Naive B cell (primary cell): ENCODE data around the gene SUCLG2. TPM values are rescaled to one million over a fixed set of nuclear protein-coding genes. Genes with fewer than 3 reads are reported as not detected.
"Not testable (repeated sequence)": the region's sequence is repeated elsewhere in the genome, so short reads cannot be mapped to it uniquely, and the experiment has no call there.

Experiments used
- ATAC-seq, 2 donors: fragments of 150-1000 bp; cut with Tn5 transposase; 2 replicates each; pipeline ENCODE4 v1.10.0; 2021; ENCODE audit warnings: low read depth in 2 of 2, mild to moderate bottlenecking in 2 of 2, moderate library complexity in 2 of 2
- DNase-seq: peaks from one replicate; pipeline ENCODE4 v3.0.0; 2022
- H3K27ac Mint-ChIP-seq, 6 donors: one replicate each; pipeline ENCODE4 v1.8.0; 2020 to 2022; ENCODE audit warnings: mild to moderate bottlenecking in 6 of 6, mixed read lengths in 6 of 6, moderate library complexity in 5 of 6, inconsistent platforms in 2 of 6
- H3K27me3 Mint-ChIP-seq, 3 donors: one replicate each; pipeline ENCODE4 v1.8.0; 2021 to 2022; ENCODE audit warnings: mixed read lengths in 3 of 3, mild to moderate bottlenecking in 1 of 3
- H3K36me3 Mint-ChIP-seq, 2 donors: one replicate each; pipeline ENCODE4 v1.8.0; 2020 to 2022; ENCODE audit warnings: mixed read lengths in 2 of 2, inconsistent platforms in 1 of 2, mild to moderate bottlenecking in 1 of 2
- H3K4me1 Mint-ChIP-seq, 3 donors: one replicate each; pipeline ENCODE4 v1.8.0; 2020 to 2022; ENCODE audit warnings: mixed read lengths in 3 of 3, inconsistent platforms in 1 of 3, mild to moderate bottlenecking in 1 of 3, moderate library complexity in 1 of 3
- H3K4me3 Mint-ChIP-seq, 8 donors: one replicate each; pipeline ENCODE4 v1.8.0; 2020 to 2022; ENCODE audit warnings: mild to moderate bottlenecking in 8 of 8, mixed read lengths in 8 of 8, moderate library complexity in 8 of 8, inconsistent platforms in 2 of 8
- H3K9me3 Mint-ChIP-seq, 7 donors: one replicate each; pipeline ENCODE4 v1.8.0; 2020 to 2022; ENCODE audit warnings: mixed read lengths in 7 of 7, mild to moderate bottlenecking in 5 of 7, inconsistent platforms in 2 of 7, moderate library complexity in 1 of 7
- polyA plus RNA-seq, 6 donors: library from polyadenylated mRNA; unstranded; fragments of 300-500 nt; fragmentation: Illumina TruSeq; gene quantifications; one replicate each; pipeline ENCODE4 v1.2.3, GENCODE V29; 2021; ENCODE audit warnings: low read depth in 6 of 6

SUCLG2 gene
- polyA plus RNA-seq, 6 donors from 2014 or later: 49.5 to 94.4 (median 57.9) TPM

- peaks cover 32 to 51% (median 35%) of the 10 kb centered on the region in 3 donors for H3K4me1 Mint-ChIP-seq
- DNase-seq (no peak), ATAC-seq (no peak)
- H3K27ac Mint-ChIP-seq: peak overlapping the region in 2 of 6 donors; percentile 23 to 31
- H3K9me3 Mint-ChIP-seq: no peaks in the 10 kb centered on the region
- no peaks in the 10 kb centered on the region for H3K27me3 Mint-ChIP-seq
- H3K36me3 Mint-ChIP-seq: peaks cover 11 to 15% of the 10 kb centered on the region in 2 donors
- H3K4me3 Mint-ChIP-seq: no peak overlapping the region
These were observed 55.4 kb downstream of the SUCLG2 start for GRCh38 chr3:67598814-67599556.

GRCh38 chr3:67595424-67595823 is 59.0 kb downstream of the SUCLG2 start:
- peaks cover 37 to 41% of the 10 kb centered on the region in 2 donors for H3K36me3 Mint-ChIP-seq

GRCh38 chr3:67593761-67594234 is 60.6 kb downstream of the SUCLG2 start:
- Mint-ChIP-seq H3K4me3 (no peak overlapping the region), H3K27ac (peak overlapping the region in 1 of 6 donors; percentile 9), H3K9me3 (peaks cover 0 to 17% (median 11%) of the 10 kb centered on the region in 7 donors), H3K36me3 (peaks cover 35 to 43% of the 10 kb centered on the region in 2 donors), H3K27me3 (no peaks in the 10 kb centered on the region), H3K4me1 (peaks cover 11 to 26% (median 22%) of the 10 kb centered on the region in 3 donors)
- no peak for DNase-seq
- no peak for ATAC-seq

More at GRCh38 chr3:67595424-67595823, 59.0 kb downstream of the SUCLG2 start:
- H3K27me3 Mint-ChIP-seq: no peaks in the 10 kb centered on the region
- ATAC-seq (no peak), DNase-seq (no peak)
- peak overlapping the region in 2 of 6 donors; percentile 63 to 75 for H3K27ac Mint-ChIP-seq
- H3K4me1 Mint-ChIP-seq: peaks cover 9 to 31% (median 23%) of the 10 kb centered on the region in 3 donors
- H3K9me3 Mint-ChIP-seq: peaks cover 0 to 17% (median 11%) of the 10 kb centered on the region in 7 donors
- no peak overlapping the region for H3K4me3 Mint-ChIP-seq

GRCh38 chr3:67592057-67592456 is 62.4 kb downstream of the SUCLG2 start:
- Mint-ChIP-seq H3K27ac (no peak overlapping the region), H3K9me3 (peaks cover 0 to 17% (median 11%) of the 10 kb centered on the region in 7 donors), H3K4me3 (no peak overlapping the region), H3K4me1 (peaks cover 10 to 26% (median 22%) of the 10 kb centered on the region in 3 donors), H3K27me3 (no peaks in the 10 kb centered on the region), H3K36me3 (peaks cover 35 to 44% of the 10 kb centered on the region in 2 donors)
- ATAC-seq (no peak), DNase-seq (no peak)

- H3K4me1 Mint-ChIP-seq: peaks cover 22 to 44% (median 36%) of the 10 kb centered on the region in 3 donors
These were observed 66.6 kb downstream of the SUCLG2 start for GRCh38 chr3:67587811-67588210.

GRCh38 chr3:67587301-67587700 is 67.1 kb downstream of the SUCLG2 start:
- peaks cover 8 to 30% (median 20%) of the 10 kb centered on the region in 7 donors for H3K9me3 Mint-ChIP-seq
- H3K4me1 Mint-ChIP-seq: peaks cover 25 to 44% (median 38%) of the 10 kb centered on the region in 3 donors
- DNase-seq (no peak), ATAC-seq (no peak)
- H3K27me3 Mint-ChIP-seq: no peaks in the 10 kb centered on the region
- no peak overlapping the region for H3K4me3 Mint-ChIP-seq
- H3K27ac Mint-ChIP-seq: peak overlapping the region in 1 of 6 donors; percentile 2
- H3K36me3 Mint-ChIP-seq: peaks cover 53 to 61% of the 10 kb centered on the region in 2 donors

More at GRCh38 chr3:67587811-67588210, 66.6 kb downstream of the SUCLG2 start:
- ATAC-seq: no peak
- no peaks in the 10 kb centered on the region for H3K27me3 Mint-ChIP-seq
- DNase-seq: no peak
- H3K27ac Mint-ChIP-seq: no peak overlapping the region
- H3K36me3 Mint-ChIP-seq: peaks cover 53 to 58% of the 10 kb centered on the region in 2 donors
- H3K4me3 Mint-ChIP-seq: no peak overlapping the region
- H3K9me3 Mint-ChIP-seq: peaks cover 8 to 30% (median 20%) of the 10 kb centered on the region in 7 donors

- not testable (repeated sequence) for DNase-seq, H3K27me3 Mint-ChIP-seq, ATAC-seq
- H3K27ac Mint-ChIP-seq: peak overlapping the region in 3 of 6 donors; percentile 41 to 75 (median 71)
- H3K9me3 Mint-ChIP-seq: peaks cover 4 to 14% (median 8%) of the 10 kb centered on the region in 7 donors
- peak overlapping the region in 1 of 8 donors; percentile 11 for H3K4me3 Mint-ChIP-seq
- peaks cover 43 to 48% of the 10 kb centered on the region in 2 donors for H3K36me3 Mint-ChIP-seq
- peaks cover 25 to 42% (median 31%) of the 10 kb centered on the region in 3 donors for H3K4me1 Mint-ChIP-seq
These were observed 69.8 kb downstream of the SUCLG2 start for GRCh38 chr3:67584608-67585007.

GRCh38 chr3:67580430-67581000 is 73.9 kb downstream of the SUCLG2 start:
- Mint-ChIP-seq H3K4me3 (no peak overlapping the region), H3K27me3 (no peaks in the 10 kb centered on the region), H3K9me3 (peaks cover 4 to 14% (median 8%) of the 10 kb centered on the region in 7 donors), H3K27ac (no peak overlapping the region), H3K36me3 (peaks cover 42 to 54% of the 10 kb centered on the region in 2 donors), H3K4me1 (peaks cover 17 to 32% (median 25%) of the 10 kb centered on the region in 3 donors)
- ATAC-seq: no peak
- DNase-seq: no peak

GRCh38 chr3:67578416-67578815 is 76.0 kb downstream of the SUCLG2 start:
- Mint-ChIP-seq H3K4me3 (peak overlapping the region in 1 of 8 donors; percentile 9), H3K4me1 (peaks cover 8 to 19% (median 11%) of the 10 kb centered on the region in 3 donors), H3K9me3 (peaks cover 0 to 9% (median 2%) of the 10 kb centered on the region in 7 donors), H3K27ac (peak overlapping the region in 3 of 6 donors; percentile 1 to 88 (median 64)), H3K27me3 (no peaks in the 10 kb centered on the region), H3K36me3 (peaks cover 32 to 44% of the 10 kb centered on the region in 2 donors)
- ATAC-seq (no peak), DNase-seq (no peak)

- Mint-ChIP-seq H3K4me3 (no peak overlapping the region), H3K9me3 (peaks cover 2 to 14% (median 7%) of the 10 kb centered on the region in 7 donors), H3K36me3 (peaks cover 36 to 47% of the 10 kb centered on the region in 2 donors), H3K27ac (no peak overlapping the region), H3K4me1 (peaks cover 0 to 14% (median 11%) of the 10 kb centered on the region in 3 donors), H3K27me3 (no peaks in the 10 kb centered on the region)
- no peak for DNase-seq
- no peak for ATAC-seq
These were observed 78.0 kb downstream of the SUCLG2 start for GRCh38 chr3:67576441-67576840.

- H3K4me1 Mint-ChIP-seq: peaks cover 3 to 13% (median 11%) of the 10 kb centered on the region in 3 donors
- DNase-seq: no peak
- no peak overlapping the region for H3K4me3 Mint-ChIP-seq
- no peak for ATAC-seq
- H3K9me3 Mint-ChIP-seq: peaks cover 12 to 26% (median 15%) of the 10 kb centered on the region in 7 donors
- peaks cover 46 to 48% of the 10 kb centered on the region in 2 donors for H3K36me3 Mint-ChIP-seq
- no peaks in the 10 kb centered on the region for H3K27me3 Mint-ChIP-seq
- H3K27ac Mint-ChIP-seq: no peak overlapping the region
These were observed 85.1 kb downstream of the SUCLG2 start for GRCh38 chr3:67569324-67569723.

- ATAC-seq: no peak
- Mint-ChIP-seq H3K27ac (peak overlapping the region in 3 of 6 donors; percentile 1 to 66 (median 34)), H3K27me3 (no peaks in the 10 kb centered on the region), H3K9me3 (peaks cover 12 to 26% (median 14%) of the 10 kb centered on the region in 7 donors), H3K4me1 (peaks cover 3 to 11% (median 8%) of the 10 kb centered on the region in 3 donors), H3K4me3 (no peak overlapping the region), H3K36me3 (peaks cover 36 to 38% of the 10 kb centered on the region in 2 donors)
- no peak for DNase-seq
These were observed 86.5 kb downstream of the SUCLG2 start for GRCh38 chr3:67567893-67568292.

- ATAC-seq (no peak), DNase-seq (no peak)
- H3K9me3 Mint-ChIP-seq: peaks cover 0 to 9% (median 4%) of the 10 kb centered on the region in 7 donors
- H3K36me3 Mint-ChIP-seq: peaks cover 10 to 13% of the 10 kb centered on the region in 2 donors
- H3K27ac Mint-ChIP-seq: no peak overlapping the region
- no peak overlapping the region for H3K4me3 Mint-ChIP-seq
- H3K4me1 Mint-ChIP-seq: peaks cover 13 to 21% (median 14%) of the 10 kb centered on the region in 3 donors
- H3K27me3 Mint-ChIP-seq: no peaks in the 10 kb centered on the region
These were observed 89.4 kb downstream of the SUCLG2 start for GRCh38 chr3:67564973-67565372.
